Measurements from ENCODE around the gene PANK1.

GRCh38 chr10:89576696-89577095 lies 68.3 kb downstream of the PANK1 start:
- TF ChIP-seq CTCF (IDR thresholded peaks at IDR 0.05) = no peak
- no peak for TF ChIP-seq EZH2 (IDR thresholded peaks at IDR 0.05)
- TF ChIP-seq EZH2phosphoT487 (IDR thresholded peaks at IDR 0.05) = no peak
